ENCODE results near the gene TYW5. TPM values are rescaled to one million over a fixed set of nuclear protein-coding genes. Genes with fewer than 3 reads are reported as not detected.

The TYW5 gene
- total RNA-seq, 3 donors from 2014 or later (not counting 1 experiment from before 2014, with no cell fraction given) = 15.9 to 17.4 (median 16.9) TPM

GRCh38 chr2:199999166-199999565, 43.9 kb upstream of the TYW5 start:
- Mint-ChIP-seq H3K36me3 (no peaks in the 10 kb centered on the region), H3K4me3 (no peak overlapping the region), H3K27me3 (ENCODE audit: low read depth in 2 of 2) (peaks cover 5 to 18% of the 10 kb centered on the region in 2 donors), H3K4me1 (no peaks in the 10 kb centered on the region), H3K9me3 (no peaks in the 10 kb centered on the region), H3K27ac (no peak overlapping the region)
- ATAC-seq (no peak), DNase-seq (no peak)
- no peak overlapping the region for H3K4me3 ChIP-seq (ENCODE audit: low read length)
- H3K9me3 ChIP-seq (ENCODE audit: control insufficient read depth, insufficient read depth, low read length) = no peaks in the 10 kb centered on the region
- no peak for TF ChIP-seq CTCF (IDR thresholded peaks at IDR 0.05)
- no peak overlapping the region for H3K27ac ChIP-seq (ENCODE audit: low read length)
- H3K4me1 ChIP-seq (ENCODE audit: control insufficient read depth, insufficient read depth, low read length) = no peaks in the 10 kb centered on the region
- WGBS (ENCODE audit: insufficient coverage) = 95% methylated on average over 3 of the region's 4 CpGs
- intact Hi-C loops (cut with micrococcal nuclease) = no loop called here
- no peaks in the 10 kb centered on the region for H3K27me3 ChIP-seq (ENCODE audit: control insufficient read depth, insufficient read depth, low read length)
- H3K36me3 ChIP-seq (ENCODE audit: control insufficient read depth, insufficient read depth, low read length) = no peaks in the 10 kb centered on the region

DNA sequence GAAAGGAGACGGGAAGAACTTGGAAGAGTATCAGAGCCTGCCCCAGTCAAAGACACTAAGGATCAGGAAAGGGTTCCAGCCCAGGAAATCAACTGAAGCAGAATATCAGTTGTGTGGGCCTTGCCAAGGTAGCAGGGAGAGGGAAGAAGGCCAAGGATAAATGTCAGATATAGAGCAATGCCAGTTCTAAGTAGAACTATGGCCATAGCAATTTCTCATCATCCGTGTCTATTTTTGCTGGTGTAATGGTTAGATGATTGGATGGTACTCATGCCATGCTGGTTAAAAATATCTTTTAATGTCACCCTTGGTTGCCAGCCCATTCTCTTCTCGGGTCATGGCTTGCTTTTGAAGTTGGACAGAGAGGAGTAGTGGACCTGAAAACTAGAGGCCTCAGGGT, 42.0 kb upstream of the TYW5 start:
- Histone ChIP-seq H3K4me3 (ENCODE audit: low read length) (no peak overlapping the region), H3K27me3 (ENCODE audit: control insufficient read depth, insufficient read depth, low read length) (no peaks in the 10 kb centered on the region), H3K27ac (ENCODE audit: low read length) (no peak overlapping the region), H3K36me3 (ENCODE audit: control insufficient read depth, insufficient read depth, low read length) (no peaks in the 10 kb centered on the region), H3K9me3 (ENCODE audit: control insufficient read depth, insufficient read depth, low read length) (no peaks in the 10 kb centered on the region), H3K4me1 (ENCODE audit: control insufficient read depth, insufficient read depth, low read length) (no peaks in the 10 kb centered on the region)
- Mint-ChIP-seq H3K27me3 (ENCODE audit: low read depth in 2 of 2) (peaks cover 7 to 11% of the 10 kb centered on the region in 2 donors), H3K36me3 (no peaks in the 10 kb centered on the region), H3K27ac (no peak overlapping the region), H3K9me3 (no peaks in the 10 kb centered on the region), H3K4me1 (no peaks in the 10 kb centered on the region), H3K4me3 (no peak overlapping the region)
- TF ChIP-seq CTCF (IDR thresholded peaks at IDR 0.05) = no peak
- DNase-seq (no peak), ATAC-seq (no peak)
- intact Hi-C loops (cut with micrococcal nuclease) = no loop called here
- WGBS (ENCODE audit: insufficient coverage) = 88% methylated on average over 3 of the region's 3 CpGs

DNA sequence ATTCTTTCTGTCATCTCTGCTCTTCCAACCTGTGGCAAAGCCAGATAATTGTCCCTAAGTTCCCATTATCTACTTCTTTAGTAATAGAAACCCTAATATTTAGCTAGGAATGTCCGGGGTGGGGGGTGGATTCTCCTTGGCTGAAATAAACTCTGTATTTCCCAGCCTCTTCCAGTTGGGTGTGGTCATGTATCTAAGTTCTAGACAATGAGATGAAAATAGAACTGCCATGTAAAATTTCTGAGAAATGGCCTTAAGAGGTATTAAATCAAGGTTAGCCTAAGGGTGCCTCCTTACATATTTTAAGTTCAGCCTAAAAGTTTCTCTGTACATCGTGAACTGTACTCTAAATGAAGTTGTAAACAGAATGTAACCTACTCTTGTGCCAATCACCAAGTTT, 39.6 kb upstream of the TYW5 start:
- peaks cover 0 to 7% of the 10 kb centered on the region in 2 donors for H3K27me3 Mint-ChIP-seq (ENCODE audit: low read depth in 2 of 2)
- H3K27me3 ChIP-seq (ENCODE audit: control insufficient read depth, insufficient read depth, low read length) = no peaks in the 10 kb centered on the region
- no peak overlapping the region for H3K4me3 ChIP-seq (ENCODE audit: low read length)
- H3K9me3 ChIP-seq (ENCODE audit: control insufficient read depth, insufficient read depth, low read length) = no peaks in the 10 kb centered on the region
- no peak for DNase-seq
- no peak for TF ChIP-seq CTCF (IDR thresholded peaks at IDR 0.05)
- ATAC-seq = no peak
- H3K4me3 Mint-ChIP-seq = no peak overlapping the region
- intact Hi-C loops (cut with micrococcal nuclease) = no loop called here
- H3K36me3 Mint-ChIP-seq = no peaks in the 10 kb centered on the region
- no peaks in the 10 kb centered on the region for H3K4me1 ChIP-seq (ENCODE audit: control insufficient read depth, insufficient read depth, low read length)
- H3K9me3 Mint-ChIP-seq = no peaks in the 10 kb centered on the region
- 97% methylated on average over 2 of the region's 2 CpGs for WGBS (ENCODE audit: insufficient coverage)
- H3K4me1 Mint-ChIP-seq = no peaks in the 10 kb centered on the region
- no peak overlapping the region for H3K27ac Mint-ChIP-seq
- no peaks in the 10 kb centered on the region for H3K36me3 ChIP-seq (ENCODE audit: control insufficient read depth, insufficient read depth, low read length)
- H3K27ac ChIP-seq (ENCODE audit: low read length) = no peak overlapping the region

- H3K27me3 ChIP-seq (ENCODE audit: control insufficient read depth, insufficient read depth, low read length) = no peaks in the 10 kb centered on the region
- no peaks in the 10 kb centered on the region for H3K36me3 ChIP-seq (ENCODE audit: control insufficient read depth, insufficient read depth, low read length)
- Mint-ChIP-seq H3K4me1 (no peaks in the 10 kb centered on the region), H3K9me3 (no peaks in the 10 kb centered on the region), H3K27me3 (ENCODE audit: low read depth in 2 of 2) (peaks cover under 1 to 7% of the 10 kb centered on the region in 2 donors), H3K36me3 (no peaks in the 10 kb centered on the region), H3K4me3 (no peak overlapping the region), H3K27ac (no peak overlapping the region)
- 91% methylated on average over 3 of the region's 3 CpGs for WGBS (ENCODE audit: insufficient coverage)
- no peak overlapping the region for H3K27ac ChIP-seq (ENCODE audit: low read length)
- no peak overlapping the region for H3K4me3 ChIP-seq (ENCODE audit: low read length)
- DNase-seq (no peak), ATAC-seq (no peak)
- H3K9me3 ChIP-seq (ENCODE audit: control insufficient read depth, insufficient read depth, low read length) = no peaks in the 10 kb centered on the region
- intact Hi-C loops (cut with micrococcal nuclease) = no loop called here
- TF ChIP-seq CTCF (IDR thresholded peaks at IDR 0.05) = no peak
- H3K4me1 ChIP-seq (ENCODE audit: control insufficient read depth, insufficient read depth, low read length) = no peaks in the 10 kb centered on the region
Measured at GRCh38 chr2:199994371-199994770, 39.1 kb upstream of the TYW5 start.

All from natural killer cell (primary cell).